GM19438 (cell line): ENCODE results near the gene ZNF672.
"Not testable (repeated sequence)": the region's sequence is repeated elsewhere in the genome, so short reads cannot be mapped to it uniquely, and the experiment has no call there.

ENCODE experiments used
- ATAC-seq: cut with Tn5 transposase; IDR thresholded peaks from one replicate; pipeline ENCODE4 v1.9.1; 2021; ENCODE audit warnings: low read depth; ENCODE audit not compliant: unreplicated experiment

Gene ZNF672

GRCh38 chr1:248884632-248885295 is 46.7 kb downstream of the ZNF672 start:
- ATAC-seq = no peak

- ATAC-seq = no peak
Measured at GRCh38 chr1:248885646-248886045, 47.6 kb downstream of the ZNF672 start.

- no peak for ATAC-seq
Measured at GRCh38 chr1:248886237-248886895, 48.3 kb downstream of the ZNF672 start.

- not testable (repeated sequence) for ATAC-seq
Measured at GRCh38 chr1:248889914-248890243, 51.9 kb downstream of the ZNF672 start.

GRCh38 chr1:248890549-248891498 is 52.8 kb downstream of the ZNF672 start:
- no peak for ATAC-seq

GRCh38 chr1:248891758-248892157 is 53.7 kb downstream of the ZNF672 start:
- ATAC-seq = no peak

GRCh38 chr1:248892590-248892989 is 54.6 kb downstream of the ZNF672 start:
- no peak for ATAC-seq

- ATAC-seq = no peak
Measured at GRCh38 chr1:248894837-248895236, 56.8 kb downstream of the ZNF672 start.

- no peak for ATAC-seq
Measured at GRCh38 chr1:248897412-248898337, 59.7 kb downstream of the ZNF672 start.
